Kidney (tissue), 14 donors: ENCODE measurements around the gene FGF12. TPM values are rescaled to one million over a fixed set of nuclear protein-coding genes. Genes with fewer than 3 reads are reported as not detected.

Source experiments
- DNase-seq, 5 donors: peaks; one replicate each; pipeline ENCODE4 v3.0.0-alpha.2; 2013 to 2020
- FAIRE-seq: peaks from 2 replicates; lab custom pipeline; 2012; peaks lifted over from hg19 to GRCh38; lab: Jason Lieb, UNC
- H3K27ac ChIP-seq, 2 donors: one replicate each; pipeline ENCODE4 v1.7.0; 2013; ENCODE audit warnings: low read depth in 2 of 2, low read length in 2 of 2, inconsistent platforms in 1 of 2
- H3K27me3 ChIP-seq: one replicate; pipeline ENCODE4 v1.7.1; 2013; ENCODE audit warnings: low read length, inconsistent platforms; ENCODE audit not compliant: control insufficient read depth, insufficient read depth
- H3K36me3 ChIP-seq, 3 donors: one replicate each; pipeline versions ENCODE4 v1.7.0 to v1.7.1; 2013; ENCODE audit warnings: low read length in 3 of 3, control low read depth in 1 of 3, inconsistent platforms in 1 of 3; ENCODE audit not compliant: insufficient read depth in 3 of 3, control insufficient read depth in 2 of 3
- H3K4me1 ChIP-seq, 3 donors: one replicate each; pipeline versions ENCODE4 v1.7.0 to v1.7.1; 2013; ENCODE audit warnings: low read length in 3 of 3, inconsistent platforms in 1 of 3, low read depth in 1 of 3; ENCODE audit not compliant: control insufficient read depth in 2 of 3, insufficient read depth in 2 of 3
- H3K4me3 ChIP-seq, 3 donors: one replicate each; pipeline versions ENCODE4 v1.7.0 to v1.8.1; 2013; ENCODE audit warnings: low read length in 3 of 3, control low read depth in 1 of 3, inconsistent platforms in 1 of 3
- H3K9ac ChIP-seq, 3 donors: one replicate each; pipeline versions ENCODE4 v1.7.0 to v1.7.1; 2013; ENCODE audit warnings: low read length in 3 of 3, control low read depth in 1 of 3, inconsistent platforms in 1 of 3
- H3K9me3 ChIP-seq, 3 donors: one replicate each; pipeline versions ENCODE4 v1.7.0 to v1.7.1; 2013; ENCODE audit warnings: low read length in 3 of 3, control low read depth in 1 of 3, inconsistent platforms in 1 of 3; ENCODE audit not compliant: control insufficient read depth in 2 of 3, insufficient read depth in 1 of 3
- CTCF ChIP-seq: IDR thresholded peaks from 3 replicates; pipeline ENCODE4 v1.5.1; 2012; ENCODE audit warnings: mild to moderate bottlenecking, moderate library complexity, borderline replicate concordance; ENCODE audit not compliant: insufficient read depth; ENCODE audit errors: extremely low read depth
- intact Hi-C: fragments of 100-400 bp; cut with DNase I; formaldehyde crosslinking; loops from one replicate; pipeline ENCODE4 v1.11.1; 2022
- polyA plus RNA-seq: library from polyadenylated mRNA; stranded (reverse); fragments of 350-450 nt; fragmentation: Illumina TruSeq; extraction: RNeasy Lipid Tissue Mini Kit (QIAGEN cat#74804); gene quantifications from one replicate; pipeline ENCODE4 v1.2.3, GENCODE V29; 2014; ENCODE audit warnings: low read depth, low replicate concordance; ENCODE audit not compliant: insufficient read depth
- total RNA-seq: library from RNA; stranded (reverse); fragmentation: NEBNext Ultra II Directional; extraction: Animal tissue kit (Norgen Biotek cat#: 25700); gene quantifications from one replicate; pipeline ENCODE4 v1.2.1, GENCODE V29; 2021
- donor health status: control.
- donor health status: control.
- donor health status: control.
- donor health status: control.
- donor health status: control.
- donor health status: DM: yes; HTN: yes; CAD: no.
- donor health status: Normal renal cell carcinoma (clear cell type).

The FGF12 gene
- total and polyA plus RNA-seq, 2 donors from 2014 or later, result 1.8 to 3.7 TPM

GRCh38 chr3:192417017-192417416, 310.3 kb downstream of the FGF12 start:
- Histone ChIP-seq H3K4me1 (no peaks in the 10 kb centered on the region), H3K9me3 (no peaks in the 10 kb centered on the region), H3K27ac (no peak overlapping the region), H3K36me3 (no peaks in the 10 kb centered on the region), H3K27me3 (no peaks in the 10 kb centered on the region), H3K9ac (no peak overlapping the region), H3K4me3 (no peak overlapping the region)
- intact Hi-C loops, result no loop called here
- FAIRE-seq (no peak), DNase-seq (peak in 1 of 5 donors; percentile 31)
- no peak for TF ChIP-seq CTCF

GRCh38 chr3:192413461-192413860, 313.9 kb downstream of the FGF12 start:
- FAIRE-seq, result no peak
- intact Hi-C loops, result no loop called here

DNA sequence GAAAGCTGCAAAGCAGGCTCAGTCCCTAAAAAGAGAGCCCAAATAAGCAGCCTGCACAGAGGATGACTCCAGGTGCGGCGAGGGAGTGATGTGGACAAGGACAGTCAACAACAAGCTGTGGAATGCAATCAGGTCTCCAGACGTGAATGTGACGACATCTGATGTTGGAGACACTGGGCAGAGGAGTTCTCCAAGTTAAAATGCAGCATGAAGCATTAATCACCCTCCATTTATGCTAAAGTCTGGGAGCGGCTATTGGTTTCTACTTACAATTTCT, 316.7 kb downstream of the FGF12 start:
- no peak overlapping the region for H3K27ac ChIP-seq
- no peak for DNase-seq
- TF ChIP-seq CTCF, result no peak
- no peak overlapping the region for H3K4me3 ChIP-seq
- H3K4me1 ChIP-seq, result peaks cover 0 to 3% (median 0%) of the 10 kb centered on the region in 3 donors
- intact Hi-C loops, result no loop called here
- H3K9ac ChIP-seq, result no peak overlapping the region
- no peaks in the 10 kb centered on the region for H3K36me3 ChIP-seq
- FAIRE-seq, result no peak
- H3K27me3 ChIP-seq, result no peaks in the 10 kb centered on the region
- no peaks in the 10 kb centered on the region for H3K9me3 ChIP-seq

More at GRCh38 chr3:192413461-192413860, 313.9 kb downstream of the FGF12 start:
- Histone ChIP-seq H3K27me3 (no peaks in the 10 kb centered on the region), H3K9ac (no peak overlapping the region), H3K27ac (no peak overlapping the region), H3K4me3 (no peak overlapping the region), H3K36me3 (no peaks in the 10 kb centered on the region), H3K9me3 (no peaks in the 10 kb centered on the region), H3K4me1 (peaks cover 0 to 3% (median 0%) of the 10 kb centered on the region in 3 donors)
- no peak for TF ChIP-seq CTCF
- DNase-seq, result no peak
